AG09309 (cell line): ENCODE measurements around the gene NR0B1.

ENCODE experiments used
- DNase-seq: peaks from one replicate; pipeline ENCODE4 v3.0.0-alpha.2; 2010; ENCODE audit warnings: low read depth
- H3K4me3 ChIP-seq: 2 replicates; pipeline ENCODE4 v1.5.1; 2011; ENCODE audit warnings: mild to moderate bottlenecking, low read depth, low read length, moderate library complexity; ENCODE audit not compliant: control insufficient read depth
- TF ChIP-seq, protein P1 (sequence below): IDR thresholded peaks from 2 replicates; pipeline ENCODE4 v1.5.1; 2011; ENCODE audit warnings: mild to moderate bottlenecking, low read depth, low read length, inconsistent platforms; ENCODE audit not compliant: insufficient read depth, control insufficient read depth; ENCODE audit errors: missing control alignments

The NR0B1 gene

DNA sequence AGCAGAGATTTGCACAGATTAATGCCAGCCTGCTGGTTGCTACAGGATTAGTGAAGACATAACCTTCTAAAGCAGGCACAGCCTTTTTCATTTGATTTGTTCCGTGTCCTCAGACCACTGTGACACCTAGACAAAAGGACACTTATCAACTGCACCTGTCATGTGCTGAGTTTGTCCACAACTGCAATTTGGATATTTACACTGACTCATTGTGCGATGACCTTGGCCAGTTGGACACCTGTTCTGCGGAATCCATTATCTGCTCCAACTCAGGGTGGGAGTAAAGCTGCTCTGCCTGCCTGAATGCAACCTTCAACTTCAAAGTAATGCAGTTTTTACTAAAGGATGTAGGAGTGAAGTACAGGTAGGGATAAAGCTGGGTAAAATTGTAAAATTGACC, 4.1 kb upstream of the NR0B1 start:
- no peak for DNase-seq

DNA sequence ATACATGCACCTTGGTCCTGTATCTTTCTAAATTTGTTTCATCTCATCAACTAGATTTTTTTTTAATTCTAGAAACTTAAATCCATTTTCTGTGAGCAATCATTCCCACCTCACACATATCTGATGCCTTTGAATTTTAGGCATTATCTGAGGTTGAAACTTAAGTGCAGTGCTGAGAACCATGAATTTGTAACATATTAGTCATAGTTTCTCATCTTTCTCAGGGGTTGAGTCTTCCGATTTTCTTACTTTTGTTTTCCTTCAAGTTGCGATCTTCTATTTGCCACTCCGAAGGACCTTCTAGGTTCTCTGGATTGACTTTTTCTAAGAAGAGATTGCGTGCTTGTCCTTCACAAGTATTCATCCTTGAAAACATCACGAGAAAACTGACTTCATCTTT, 3.7 kb upstream of the NR0B1 start:
- no peak overlapping the region for H3K4me3 ChIP-seq
- TF ChIP-seq, protein P1, sequence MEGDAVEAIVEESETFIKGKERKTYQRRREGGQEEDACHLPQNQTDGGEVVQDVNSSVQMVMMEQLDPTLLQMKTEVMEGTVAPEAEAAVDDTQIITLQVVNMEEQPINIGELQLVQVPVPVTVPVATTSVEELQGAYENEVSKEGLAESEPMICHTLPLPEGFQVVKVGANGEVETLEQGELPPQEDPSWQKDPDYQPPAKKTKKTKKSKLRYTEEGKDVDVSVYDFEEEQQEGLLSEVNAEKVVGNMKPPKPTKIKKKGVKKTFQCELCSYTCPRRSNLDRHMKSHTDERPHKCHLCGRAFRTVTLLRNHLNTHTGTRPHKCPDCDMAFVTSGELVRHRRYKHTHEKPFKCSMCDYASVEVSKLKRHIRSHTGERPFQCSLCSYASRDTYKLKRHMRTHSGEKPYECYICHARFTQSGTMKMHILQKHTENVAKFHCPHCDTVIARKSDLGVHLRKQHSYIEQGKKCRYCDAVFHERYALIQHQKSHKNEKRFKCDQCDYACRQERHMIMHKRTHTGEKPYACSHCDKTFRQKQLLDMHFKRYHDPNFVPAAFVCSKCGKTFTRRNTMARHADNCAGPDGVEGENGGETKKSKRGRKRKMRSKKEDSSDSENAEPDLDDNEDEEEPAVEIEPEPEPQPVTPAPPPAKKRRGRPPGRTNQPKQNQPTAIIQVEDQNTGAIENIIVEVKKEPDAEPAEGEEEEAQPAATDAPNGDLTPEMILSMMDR = no peak
- DNase-seq = no peak

More for the DNA sequence above, 4.1 kb upstream of the NR0B1 start:
- no peak overlapping the region for H3K4me3 ChIP-seq
- TF ChIP-seq, protein P1 = no peak

DNA sequence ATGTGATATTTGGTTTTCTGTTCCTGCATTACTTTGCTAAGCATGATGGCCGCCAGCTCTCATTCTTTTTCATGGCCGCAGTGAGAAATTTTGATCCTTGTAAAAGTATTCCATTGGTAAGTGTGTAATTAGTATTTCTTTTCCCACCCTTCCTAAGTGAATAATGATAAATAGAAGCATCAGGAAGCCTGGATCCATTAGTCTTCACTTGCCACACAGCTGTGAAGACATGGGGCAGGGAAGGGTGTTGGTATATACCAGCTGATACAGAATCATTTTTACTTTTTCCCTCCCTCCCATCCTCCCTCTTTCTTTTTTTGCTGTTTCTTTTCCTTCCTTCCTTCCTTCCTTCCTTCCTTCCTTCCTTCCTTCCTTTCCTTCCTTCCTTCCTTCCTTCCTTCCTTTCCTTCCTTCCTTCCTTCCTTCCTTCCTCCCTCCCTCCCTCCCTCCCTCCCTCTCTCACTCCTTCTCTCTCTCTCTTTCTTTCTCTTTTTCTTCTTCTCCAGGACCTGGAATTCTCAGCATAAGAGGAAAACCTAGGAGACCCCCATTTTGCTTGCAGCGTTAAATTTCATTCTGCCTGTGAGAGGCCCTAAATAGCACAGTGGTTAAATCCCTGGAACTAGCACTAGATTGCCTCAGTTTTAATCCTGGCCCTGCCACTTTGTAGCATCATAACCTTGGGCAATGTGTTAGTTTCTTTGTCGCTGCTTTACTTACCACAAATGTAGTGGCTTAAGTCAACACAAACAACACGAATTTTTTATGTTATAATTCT, 1.4 kb upstream of the NR0B1 start:
- DNase-seq = no peak
- TF ChIP-seq, protein P1 = no peak
- H3K4me3 ChIP-seq = no peak overlapping the region

DNA sequence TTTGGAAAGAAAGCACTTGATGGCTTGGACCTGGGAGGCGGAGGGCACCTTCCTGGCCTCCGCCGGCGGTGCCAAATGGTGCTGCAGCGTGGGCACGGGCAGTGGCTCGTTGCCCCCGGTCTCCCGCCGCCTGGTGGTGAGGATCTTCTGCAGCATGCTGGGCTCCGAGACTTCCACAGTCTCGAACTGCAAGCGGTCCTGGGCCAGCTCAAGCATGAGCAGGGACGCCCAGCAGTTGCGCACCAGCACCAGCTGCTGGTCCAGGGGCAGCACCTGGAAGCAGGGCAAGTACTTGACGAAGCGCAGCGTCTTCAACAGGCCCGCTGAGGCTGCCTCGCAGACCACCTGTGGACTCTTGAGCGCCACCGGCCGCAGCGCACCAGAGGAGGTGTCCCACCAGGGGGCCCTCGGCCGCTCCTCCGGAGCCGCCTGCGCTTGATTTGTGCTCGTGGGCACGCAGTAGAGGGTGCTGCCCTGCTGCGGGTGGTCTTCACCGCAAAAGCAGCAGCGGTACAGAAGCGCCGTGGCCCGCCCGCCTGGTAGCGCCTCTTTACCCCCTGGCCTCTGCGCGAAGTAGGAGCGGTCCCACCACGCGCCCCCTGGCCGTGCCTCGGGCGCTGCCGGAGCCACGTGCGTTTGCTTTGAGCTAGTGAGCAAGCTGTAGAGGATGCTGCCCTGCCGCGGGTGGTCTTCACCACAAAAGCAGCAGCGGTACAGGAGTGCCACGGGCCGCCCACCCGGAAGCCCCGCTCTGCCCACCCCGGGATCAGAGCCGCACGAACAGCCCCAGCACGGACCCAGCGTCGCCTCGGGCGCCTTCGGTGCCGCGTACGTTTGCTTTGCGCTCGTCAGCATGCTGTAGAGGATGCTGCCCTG, 689 bp downstream of the NR0B1 start:
- TF ChIP-seq, protein P1 = no peak
- no peak overlapping the region for H3K4me3 ChIP-seq
- no peak for DNase-seq

DNA sequence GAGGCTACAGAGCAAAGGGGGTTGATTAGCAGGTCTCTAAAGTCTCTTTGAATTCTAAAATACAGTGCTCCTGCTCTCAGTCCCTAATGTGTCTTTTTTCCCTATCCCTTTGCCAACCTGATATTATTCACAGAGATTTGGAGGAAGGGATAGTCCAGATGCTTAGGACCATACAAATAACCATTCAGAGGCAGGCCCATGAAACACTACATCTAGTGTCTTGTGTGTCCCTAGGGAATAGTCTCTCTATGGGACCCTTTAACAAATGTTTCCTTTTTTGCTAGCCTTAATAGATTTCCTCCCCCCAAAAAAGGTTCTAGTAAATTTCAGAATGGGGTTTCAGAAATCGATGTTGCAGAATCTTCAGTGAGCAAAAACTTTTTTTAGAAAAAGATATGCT, 1.7 kb downstream of the NR0B1 start:
- TF ChIP-seq, protein P1 = no peak
- DNase-seq = no peak
- H3K4me3 ChIP-seq = no peak overlapping the region

DNA sequence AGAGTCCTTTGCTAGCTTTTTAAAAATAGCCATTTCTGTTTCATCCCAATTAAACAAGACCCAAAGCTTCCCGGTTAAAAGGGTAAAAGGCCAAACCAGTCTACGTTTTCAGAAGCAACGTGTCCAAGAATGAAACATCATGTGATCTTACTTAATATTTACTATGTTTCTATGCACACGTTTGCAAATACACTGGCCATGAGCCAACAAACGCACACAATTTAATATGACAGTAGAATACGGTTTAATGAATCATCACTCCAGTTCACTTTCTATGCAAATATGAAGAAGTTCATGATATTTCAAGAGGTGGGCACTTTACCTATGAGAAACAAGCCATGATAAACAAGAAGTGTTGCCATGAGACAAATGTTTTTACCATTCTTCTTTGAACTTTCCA, 4.3 kb downstream of the NR0B1 start:
- no peak for DNase-seq
- TF ChIP-seq, protein P1 = no peak
- no peak overlapping the region for H3K4me3 ChIP-seq
